NCI-H128 (cell line): ENCODE results near the gene GLOD4.
A peak's percentile ranks its signal among the peaks of the same experiment; 100 is the strongest.
"Not testable (repeated sequence)": the region's sequence is repeated elsewhere in the genome, so short reads cannot be mapped to it uniquely, and the experiment has no call there.

Experiments used
- DNase-seq: peaks from one replicate; lab custom pipeline; 2025; ENCODE audit not compliant: unreplicated experiment; lab: John Stamatoyannopoulos, UW

Gene GLOD4

DNA sequence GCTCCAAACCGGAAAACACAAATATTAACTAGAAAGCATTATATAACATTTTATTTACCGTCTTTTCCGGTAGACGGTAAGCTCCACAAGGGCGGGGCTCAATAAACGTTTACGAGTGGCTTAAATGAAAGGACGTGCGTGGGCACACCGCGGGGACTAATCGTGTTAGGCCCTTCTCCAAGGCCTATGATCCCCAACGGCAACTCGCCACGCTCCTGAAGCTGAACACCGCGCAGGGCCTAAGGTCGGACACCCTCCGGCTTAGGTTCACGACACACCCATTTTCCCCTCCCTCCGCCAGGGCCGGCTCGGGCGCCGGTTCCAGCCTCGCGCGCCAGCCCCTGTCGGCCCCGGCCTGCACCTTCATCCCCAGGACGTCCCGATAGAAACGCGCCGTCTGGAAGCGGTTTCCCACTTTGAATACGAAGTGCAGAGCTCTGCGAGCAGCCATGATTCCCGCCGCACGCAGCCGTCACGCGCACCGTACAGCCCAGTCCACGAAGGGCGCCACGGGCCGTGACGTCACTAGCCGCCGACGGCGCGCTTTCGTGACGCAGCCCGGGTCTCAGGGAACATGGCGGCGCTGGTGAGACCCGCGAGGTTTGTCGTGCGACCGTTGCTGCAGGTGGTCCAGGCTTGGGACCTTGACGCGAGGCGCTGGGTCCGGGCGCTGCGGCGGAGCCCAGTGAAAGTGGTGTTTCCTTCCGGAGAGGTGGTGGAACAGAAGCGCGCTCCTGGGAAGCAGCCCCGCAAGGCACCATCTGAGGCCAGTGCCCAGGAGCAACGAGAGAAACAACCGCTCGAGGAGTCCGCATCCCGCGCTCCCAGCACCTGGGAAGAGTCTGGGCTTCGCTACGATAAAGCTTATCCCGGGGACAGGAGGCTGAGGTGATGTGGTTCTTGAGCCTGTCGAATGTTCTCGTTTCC lies at the start of gene GLOD4, which contains the start of gene MRM3:
Gene GLOD4, minus strand, starts transcription at position 476 of the 927 bp plus-strand sequence. Its CDS starts 25 bp downstream, at position 451.
Gene MRM3, plus strand, starts transcription at position 549 of the 927 bp plus-strand sequence. Its CDS starts 26 bp downstream, at position 575.
- peak; percentile 52 for DNase-seq

DNA sequence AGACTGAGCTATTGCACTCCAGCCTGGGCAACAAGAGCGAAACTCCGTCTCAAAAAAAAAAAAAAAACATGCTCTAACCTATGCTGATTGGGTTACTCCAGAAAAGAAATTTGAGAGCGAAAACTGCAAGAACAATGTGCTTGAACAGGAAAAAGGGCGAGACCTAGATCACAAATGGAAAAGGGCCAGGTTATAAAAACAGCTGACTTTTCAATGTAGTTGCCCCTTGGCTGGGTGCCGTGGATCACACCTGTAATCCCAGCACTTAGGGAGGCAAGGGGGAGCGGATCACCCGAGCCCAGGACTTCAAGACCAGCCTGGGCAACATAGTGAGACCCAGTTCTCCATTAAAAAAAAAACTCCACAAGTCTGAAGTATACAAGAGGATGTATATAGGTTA lies 48.9 kb upstream of the GLOD4 start:
- DNase-seq: no peak

- DNase-seq: no peak
Observed at GRCh38 chr17:830381-830780, 48.3 kb upstream of the GLOD4 start.

DNA sequence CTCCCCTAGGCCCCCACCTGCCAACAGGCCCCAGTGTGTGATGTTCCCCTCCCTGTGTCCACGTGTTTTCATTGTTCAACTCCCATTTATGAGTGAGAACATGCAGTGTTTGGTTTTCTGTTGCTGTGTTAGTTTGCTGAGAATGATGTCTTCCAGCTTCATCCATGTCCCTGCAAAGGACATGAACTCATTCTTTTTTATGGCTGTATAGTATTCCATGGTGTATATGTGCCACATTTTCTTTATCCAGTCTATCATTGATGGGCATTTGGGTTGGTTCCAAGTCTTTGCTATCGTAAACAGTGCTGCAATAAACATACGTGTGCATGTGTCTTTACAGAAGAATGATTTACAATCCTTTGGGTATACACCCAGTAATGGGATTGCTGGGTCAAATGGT lies 47.5 kb upstream of the GLOD4 start:
- DNase-seq: not testable (repeated sequence)

DNA sequence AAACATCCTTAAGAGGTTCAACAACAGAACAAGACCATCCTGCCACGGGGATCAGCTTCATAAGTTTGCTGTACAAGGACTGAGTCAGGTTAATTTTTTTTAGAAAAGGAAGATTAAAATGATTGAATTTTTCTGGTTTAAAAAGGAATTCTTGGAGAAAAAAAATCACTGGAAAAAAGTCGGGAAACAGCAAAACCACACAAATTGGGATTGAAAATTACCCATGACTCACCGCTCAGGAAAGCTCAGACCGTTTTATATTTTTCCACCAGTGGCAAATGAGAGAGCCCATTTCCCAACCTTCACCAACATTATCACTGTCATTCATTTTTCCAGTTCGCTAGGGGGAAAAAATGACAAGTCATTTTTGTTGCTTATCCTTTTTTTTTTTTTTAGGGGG lies 46.7 kb upstream of the GLOD4 start:
- DNase-seq: no peak

- no peak for DNase-seq
Observed at GRCh38 chr17:826778-827177, 44.7 kb upstream of the GLOD4 start.

DNA sequence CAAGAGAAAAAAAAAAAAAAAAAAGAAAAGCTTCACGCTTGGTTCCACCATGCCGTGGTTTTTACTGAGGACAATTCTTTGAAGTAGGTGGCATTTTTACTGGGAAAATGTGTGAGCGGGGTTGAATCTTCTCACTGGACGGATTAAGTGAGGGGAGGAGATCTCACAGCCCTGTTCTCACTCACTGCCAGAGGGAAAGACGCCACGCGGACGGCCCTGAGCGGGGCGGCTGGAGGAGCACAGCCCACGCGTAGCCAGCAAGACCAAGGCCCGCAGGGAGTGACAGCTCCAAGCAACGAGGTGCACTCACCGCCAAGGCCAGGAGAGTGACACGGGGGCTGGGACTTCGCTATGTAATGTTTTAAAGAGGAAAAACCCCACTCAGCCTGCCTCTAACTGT lies 43.1 kb upstream of the GLOD4 start:
- DNase-seq: no peak

GRCh38 chr17:824378-824777 lies 42.3 kb upstream of the GLOD4 start:
- DNase-seq: no peak

GRCh38 chr17:823501-823902 lies 41.4 kb upstream of the GLOD4 start:
- DNase-seq: no peak

DNA sequence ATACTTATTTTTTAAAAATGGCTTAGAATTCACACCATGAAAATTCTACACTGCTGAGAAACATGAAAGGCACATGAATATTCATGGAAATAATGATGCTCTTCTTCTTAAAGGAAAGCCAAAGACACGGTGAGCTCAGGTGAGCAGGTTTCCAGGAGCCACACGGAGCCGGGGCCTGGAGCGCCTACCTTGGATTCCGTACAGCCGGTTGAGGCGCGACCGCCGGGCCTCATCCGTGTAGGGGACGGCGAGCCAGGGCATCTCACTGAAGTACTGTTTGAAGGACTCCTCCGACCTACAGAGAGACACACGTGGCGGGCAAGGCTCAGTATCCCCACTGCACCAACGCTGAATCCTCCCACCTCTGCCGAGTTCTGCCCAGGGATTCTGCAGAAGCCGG lies 37.2 kb upstream of the GLOD4 start:
- DNase-seq: no peak

DNA sequence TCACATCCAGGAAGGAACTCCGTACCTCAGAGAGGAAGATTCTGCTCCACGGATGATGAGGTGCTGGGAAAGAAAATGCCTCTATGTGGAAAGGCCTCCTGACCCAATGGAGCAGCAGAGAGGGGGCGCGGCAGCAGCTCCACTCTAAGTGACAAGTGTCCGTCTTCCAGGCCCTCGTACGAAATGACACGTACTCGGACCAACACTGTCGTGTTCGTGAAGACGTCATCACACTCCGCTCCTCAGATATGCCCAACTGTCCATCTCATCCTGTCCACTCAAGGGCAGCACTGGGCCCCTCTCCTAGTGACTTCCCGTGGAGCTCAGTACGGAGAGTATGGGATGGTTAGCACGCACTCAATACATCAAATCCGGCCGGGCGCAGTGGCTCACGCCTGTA lies 32.3 kb upstream of the GLOD4 start:
- no peak for DNase-seq

DNA sequence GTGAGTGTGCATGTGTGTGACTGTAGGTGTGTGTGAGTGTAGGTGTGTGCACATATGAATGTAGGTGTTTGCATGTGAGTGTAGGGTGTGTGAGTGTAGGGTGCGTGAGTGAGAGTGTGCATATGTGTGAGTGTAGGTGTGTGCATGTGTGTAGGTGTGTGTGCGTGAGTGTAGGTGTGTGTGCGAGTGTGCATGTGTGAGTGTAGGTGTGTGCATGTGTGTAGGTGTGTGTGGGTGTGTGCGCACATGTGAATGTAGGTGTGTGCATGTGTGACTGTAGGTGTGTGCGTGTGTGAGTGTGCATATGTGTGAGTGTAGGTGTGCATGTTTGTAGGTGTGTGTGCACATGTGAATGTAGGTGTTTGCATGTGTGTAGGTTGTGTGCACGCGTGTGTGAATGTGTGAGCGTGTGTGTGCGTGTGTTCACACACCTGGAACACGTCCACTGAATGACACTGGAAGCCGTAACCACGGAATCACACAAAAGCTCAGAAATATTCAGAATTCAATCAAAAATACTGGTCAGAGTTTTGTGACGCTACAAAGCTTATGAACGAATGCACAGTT lies 30.6 kb upstream of the GLOD4 start:
- DNase-seq: no peak

- no peak for DNase-seq
Observed at GRCh38 chr17:811051-811784, 29.1 kb upstream of the GLOD4 start.

- no peak for DNase-seq
Observed at GRCh38 chr17:807523-808294, 25.6 kb upstream of the GLOD4 start.

DNA sequence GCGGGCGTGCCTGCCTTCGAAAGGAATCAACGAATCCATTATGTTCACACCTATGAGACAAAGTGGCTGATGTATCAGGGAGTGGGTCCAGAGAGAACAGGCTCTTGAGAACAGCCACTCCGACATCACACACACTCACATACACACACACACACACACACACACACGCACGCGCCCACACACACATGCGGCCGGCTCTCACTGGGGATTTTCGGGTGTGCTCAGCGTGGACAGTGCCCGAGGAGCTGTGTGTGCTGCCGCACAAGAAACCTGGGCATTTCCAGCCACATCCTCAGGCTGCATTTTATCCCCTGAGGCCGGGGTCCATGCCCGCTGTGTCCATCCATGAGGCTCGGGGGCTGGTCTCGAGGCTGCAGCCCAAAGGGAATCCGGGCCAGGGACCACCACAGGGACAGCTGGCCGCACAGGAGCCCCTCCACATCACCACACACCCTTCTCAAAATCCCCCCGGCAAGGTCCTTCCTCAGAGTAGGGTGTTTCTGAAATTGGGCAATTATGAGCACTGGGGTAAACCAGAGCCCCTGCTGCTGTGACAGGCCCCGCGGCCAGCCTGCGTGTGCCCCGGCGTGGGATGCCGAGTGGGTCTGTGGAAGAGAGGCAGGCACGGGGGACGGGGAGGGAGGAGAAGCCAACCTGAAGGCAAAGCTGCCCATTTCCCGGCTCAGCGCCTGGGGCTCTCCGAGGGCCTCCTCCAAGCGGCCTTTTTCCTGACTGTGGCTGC lies 24.9 kb upstream of the GLOD4 start:
- DNase-seq: no peak

- DNase-seq: no peak
Observed at GRCh38 chr17:806346-806745, 24.3 kb upstream of the GLOD4 start.

- DNase-seq: not testable (repeated sequence)
Observed at GRCh38 chr17:805886-806285, 23.8 kb upstream of the GLOD4 start.

DNA sequence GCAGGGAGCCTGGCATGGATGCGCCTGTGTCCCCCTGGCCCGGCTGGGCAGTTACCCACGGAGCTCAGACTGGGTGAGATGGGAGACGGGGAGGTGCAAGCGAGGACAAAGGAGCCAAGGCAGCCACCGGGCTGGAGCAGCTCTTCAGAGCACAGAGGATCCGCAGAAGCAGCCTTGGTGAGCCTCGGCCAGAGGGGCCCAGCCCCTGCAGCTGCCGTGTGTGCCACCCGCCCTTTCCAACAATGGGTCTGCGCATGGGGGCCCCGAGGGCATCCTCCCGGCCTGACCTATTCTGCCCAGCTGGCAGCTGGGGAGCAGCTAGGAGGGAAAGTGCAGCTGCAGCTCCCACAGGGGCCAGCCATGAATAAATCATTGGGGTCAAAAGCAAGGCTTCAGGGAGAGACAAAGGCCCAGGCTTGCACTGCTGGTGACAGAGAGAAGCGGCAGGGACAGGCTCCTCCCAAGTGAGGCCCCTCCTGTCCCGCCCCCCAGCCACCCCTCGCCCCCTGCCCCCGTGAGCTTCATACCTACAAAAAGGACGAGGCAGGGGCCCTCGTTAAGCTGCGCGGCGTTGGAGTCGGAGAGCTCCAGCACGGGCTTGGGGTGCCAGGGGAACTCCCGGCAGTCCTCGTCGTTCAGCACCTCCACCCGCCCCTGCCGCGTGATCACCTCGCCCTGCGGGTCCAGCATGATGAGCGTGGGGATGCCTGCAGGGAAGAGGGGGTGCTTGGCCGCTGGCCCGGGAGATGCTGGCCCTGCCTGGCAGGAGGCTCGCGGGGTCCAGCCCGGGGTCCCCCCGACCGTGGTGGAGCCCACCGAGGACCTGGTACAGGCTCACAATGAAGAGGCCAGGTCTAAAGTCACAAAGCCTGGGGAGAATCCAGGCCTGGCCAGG lies 22.7 kb upstream of the GLOD4 start:
- DNase-seq: no peak
